ENCODE data around the gene SLC1A1.

Gene SLC1A1

DNA sequence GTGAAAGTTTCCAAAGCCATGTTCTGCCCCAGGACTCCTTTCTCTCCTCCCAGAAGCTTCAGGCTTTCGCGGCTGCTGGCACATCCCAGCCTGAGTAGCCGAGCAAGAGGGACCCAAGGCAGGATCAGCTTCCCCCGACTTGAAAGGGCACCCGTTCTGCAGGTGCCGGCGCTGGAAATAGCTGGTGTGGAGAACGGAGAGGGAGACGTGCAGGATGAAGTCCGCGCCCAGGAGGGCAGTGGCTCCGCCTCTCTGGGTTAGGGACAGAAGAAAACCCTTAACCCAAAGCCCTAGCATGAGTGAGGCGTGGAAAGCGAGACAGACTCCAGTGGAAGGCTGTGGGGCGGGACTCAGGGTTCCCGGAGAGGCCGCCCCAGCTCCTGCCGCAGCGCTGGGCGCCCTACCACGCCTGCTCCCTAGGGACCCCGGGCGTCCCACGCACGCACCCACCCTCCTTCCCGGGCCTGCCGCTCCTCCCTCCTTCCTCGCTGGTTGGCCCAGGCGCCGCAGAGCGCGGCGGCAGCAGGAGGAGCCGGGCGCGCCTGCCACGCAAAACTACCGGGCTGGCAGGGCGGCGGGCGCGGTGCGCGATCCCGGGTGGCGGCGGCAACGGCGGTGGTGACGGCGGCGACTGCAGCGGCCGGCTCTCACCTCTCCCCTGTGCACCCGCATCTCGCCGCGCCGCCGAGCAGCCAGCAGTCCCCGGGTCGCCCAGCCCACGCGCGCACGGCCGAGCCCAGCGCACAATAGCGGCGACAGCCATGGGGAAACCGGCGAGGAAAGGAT, at the start of gene SLC1A1:
TSS of gene SLC1A1 (plus strand) at position 550 of the 786 bp plus-strand sequence. CDS start at position 762, 212 bp downstream.
- peak; percentile 12 for DNase-seq (ENCODE audit: low read depth)

DNA sequence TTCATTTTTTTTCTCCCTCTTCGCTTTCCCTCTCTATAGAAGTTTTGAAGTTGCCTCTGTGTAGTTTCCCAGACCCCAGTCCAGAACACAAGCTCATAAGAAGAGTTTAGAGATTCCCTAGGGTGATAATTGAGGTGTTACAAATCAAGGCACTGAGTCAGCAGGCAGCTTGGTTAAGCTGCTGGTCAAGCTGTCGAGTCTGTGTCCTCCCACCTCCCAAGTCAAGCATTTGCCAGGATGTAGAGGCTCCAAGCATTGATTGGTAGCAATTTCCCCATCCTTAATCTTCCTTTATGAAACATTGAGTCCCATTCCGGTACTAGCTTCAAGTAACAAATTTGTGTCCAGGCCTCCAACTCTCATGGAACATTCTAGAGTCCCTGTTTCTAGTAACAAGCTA, 47.5 kb upstream of the SLC1A1 start:
- no peak for DNase-seq (ENCODE audit: low read depth)

DNA sequence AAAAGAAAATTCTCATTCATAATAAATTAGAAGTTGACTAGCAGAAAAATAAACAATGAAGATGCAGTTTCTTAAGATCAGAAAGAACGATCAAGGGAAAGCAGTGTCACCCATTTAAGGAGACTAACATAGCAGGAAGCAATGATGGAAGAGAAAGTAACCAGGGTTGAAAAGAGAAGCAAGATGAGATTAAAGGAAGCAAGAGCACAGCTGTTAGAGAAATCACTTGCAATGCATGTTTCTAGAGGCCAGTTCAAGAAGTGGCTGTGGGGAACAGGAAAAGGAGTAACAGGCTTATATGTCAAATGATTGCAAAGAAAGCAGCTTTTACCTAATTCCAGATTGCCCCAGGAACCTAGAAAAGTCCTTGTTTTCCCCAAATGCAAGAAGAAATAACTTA, 46.8 kb upstream of the SLC1A1 start:
- no peak for DNase-seq (ENCODE audit: low read depth)

DNA sequence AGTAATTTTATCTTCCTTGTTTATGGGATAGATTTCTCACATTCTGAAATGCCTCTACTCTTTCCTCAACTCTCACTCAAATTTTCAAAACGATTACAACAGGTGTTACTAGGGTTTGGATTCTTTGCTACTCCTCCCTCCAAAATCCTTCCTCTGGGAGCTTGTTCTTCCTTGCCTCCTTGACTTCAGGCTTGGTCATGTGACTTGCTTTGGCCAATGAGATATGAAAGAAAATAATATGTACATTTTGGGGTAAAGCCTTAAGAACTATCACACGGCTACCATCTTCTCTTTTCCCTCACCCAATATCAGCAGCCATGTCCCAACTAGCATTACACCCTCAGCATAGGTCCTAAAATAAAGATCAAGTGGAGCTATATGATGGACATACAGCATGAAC, 28.8 kb upstream of the SLC1A1 start:
- DNase-seq (ENCODE audit: low read depth): no peak

DNA sequence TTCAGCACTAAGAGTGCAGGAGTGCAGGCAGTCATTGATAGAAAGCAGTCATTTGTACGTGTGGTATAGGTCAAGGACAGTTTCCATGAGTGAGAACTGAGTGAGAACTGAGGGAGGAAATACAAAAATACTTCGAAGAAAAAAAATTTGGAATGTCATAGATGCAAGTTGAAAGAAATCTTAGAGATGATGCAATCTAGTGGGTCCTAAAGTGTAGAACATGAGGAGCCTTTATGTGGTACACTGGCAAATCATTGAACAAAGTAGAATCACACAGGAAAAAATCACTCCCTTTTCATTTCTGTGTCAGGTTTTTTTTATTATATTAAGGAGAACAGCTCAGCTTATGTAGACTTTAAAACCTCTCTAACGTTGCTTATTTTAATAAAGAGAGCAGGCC, 26.4 kb upstream of the SLC1A1 start:
- no peak for DNase-seq (ENCODE audit: low read depth)

DNA sequence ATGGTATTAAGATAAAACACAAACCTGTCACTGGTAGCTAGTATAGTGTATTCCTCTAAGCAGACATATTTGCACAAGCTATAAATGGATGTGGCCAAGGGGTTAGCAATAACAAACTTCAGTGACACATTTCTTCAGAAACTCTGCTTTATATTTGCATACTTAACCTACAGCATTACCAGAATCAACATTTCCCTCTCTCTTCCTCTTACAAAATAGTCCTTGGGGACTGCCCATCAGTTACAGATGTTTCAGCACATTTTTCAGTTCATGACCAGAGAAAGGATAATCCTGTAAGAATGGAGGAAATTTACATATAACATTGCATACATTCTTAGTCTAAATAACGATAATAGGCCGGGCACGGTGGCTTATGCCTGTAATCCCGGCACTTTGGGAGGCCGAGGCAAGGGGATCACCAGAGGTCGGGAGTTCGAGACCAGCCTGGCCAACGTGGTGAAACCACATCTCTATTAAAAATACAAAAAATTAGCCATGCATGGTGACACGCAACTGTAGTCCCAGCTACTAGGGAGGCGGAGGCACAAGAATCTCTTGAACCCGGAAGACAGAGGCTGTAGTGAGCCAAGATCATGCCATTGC, 25.3 kb upstream of the SLC1A1 start:
- no peak for DNase-seq (ENCODE audit: low read depth)

DNA sequence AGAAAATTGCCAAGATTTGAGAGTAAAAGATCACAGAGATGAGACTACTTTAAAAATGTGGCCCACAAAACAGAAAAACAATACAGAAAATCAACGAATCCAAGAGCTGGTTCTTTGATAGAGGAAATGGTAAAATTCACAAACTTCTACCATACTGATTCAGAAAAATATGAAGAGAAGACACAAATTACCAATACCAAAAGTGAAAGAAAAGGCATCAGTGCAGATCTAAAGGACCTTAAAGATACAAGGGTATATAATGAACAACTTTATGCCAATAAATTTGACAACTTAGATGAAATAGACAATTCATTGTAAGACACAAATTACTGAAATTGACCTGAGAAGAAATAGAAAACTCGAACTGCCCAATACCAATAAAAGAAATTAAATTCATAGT, 24.4 kb upstream of the SLC1A1 start:
- no peak for DNase-seq (ENCODE audit: low read depth)

DNA sequence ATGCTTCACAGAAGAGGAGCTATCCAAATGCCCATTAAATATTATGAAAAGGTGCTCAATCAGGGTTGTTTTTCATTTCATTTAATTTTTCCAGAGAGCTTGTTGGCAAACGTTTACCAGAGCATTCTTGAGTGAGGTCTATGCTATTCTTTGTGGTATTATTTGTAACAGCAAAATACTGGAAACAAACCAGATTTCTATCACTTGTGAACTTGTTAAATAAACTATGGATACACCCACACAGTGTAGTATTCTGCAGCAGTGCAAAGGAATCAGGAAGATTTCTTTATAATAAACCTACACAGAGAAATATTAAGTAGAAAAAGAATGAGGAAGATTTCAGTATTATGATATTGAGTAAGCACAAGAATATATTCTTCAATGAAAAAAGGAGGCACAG, 15.0 kb upstream of the SLC1A1 start:
- DNase-seq (ENCODE audit: low read depth): no peak

DNA sequence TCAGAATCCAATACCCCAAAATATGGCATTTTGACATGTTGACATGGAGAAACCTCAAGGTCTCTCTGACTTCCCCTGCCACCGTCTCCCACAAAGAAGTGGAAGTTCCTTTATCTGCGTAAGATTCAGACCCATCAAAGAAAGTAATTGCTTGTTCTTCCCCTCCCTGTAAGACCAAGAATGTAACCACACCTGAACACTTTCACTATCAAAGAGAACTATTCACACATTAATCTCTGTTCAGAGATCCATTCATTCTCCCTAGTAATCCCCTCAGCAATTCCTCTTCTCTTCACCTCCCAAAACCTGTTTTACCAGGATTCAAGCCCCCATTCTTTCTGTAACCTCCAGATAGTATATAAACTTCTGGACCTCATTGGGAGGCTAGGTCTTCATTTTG, 4.1 kb upstream of the SLC1A1 start:
- DNase-seq (ENCODE audit: low read depth): no peak

DNA sequence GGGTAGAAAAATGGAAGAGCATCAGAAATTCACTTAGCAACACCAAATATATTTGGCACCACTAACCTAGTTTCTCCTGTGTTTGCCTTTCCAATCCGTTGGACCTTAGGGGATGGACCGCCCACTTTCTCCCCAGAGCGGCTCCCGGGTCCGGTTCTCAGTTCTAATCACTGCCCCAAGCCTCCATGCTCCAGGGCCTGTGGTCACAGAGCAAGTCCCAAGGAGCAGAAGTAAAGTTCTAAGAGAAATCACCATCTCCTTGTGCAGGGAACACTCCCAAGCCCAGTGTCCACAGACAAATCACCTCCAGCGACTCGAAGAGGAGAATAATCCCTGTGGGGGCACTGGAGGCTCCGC, 728 bp upstream of the SLC1A1 start:
- no peak for DNase-seq (ENCODE audit: low read depth)

DNA sequence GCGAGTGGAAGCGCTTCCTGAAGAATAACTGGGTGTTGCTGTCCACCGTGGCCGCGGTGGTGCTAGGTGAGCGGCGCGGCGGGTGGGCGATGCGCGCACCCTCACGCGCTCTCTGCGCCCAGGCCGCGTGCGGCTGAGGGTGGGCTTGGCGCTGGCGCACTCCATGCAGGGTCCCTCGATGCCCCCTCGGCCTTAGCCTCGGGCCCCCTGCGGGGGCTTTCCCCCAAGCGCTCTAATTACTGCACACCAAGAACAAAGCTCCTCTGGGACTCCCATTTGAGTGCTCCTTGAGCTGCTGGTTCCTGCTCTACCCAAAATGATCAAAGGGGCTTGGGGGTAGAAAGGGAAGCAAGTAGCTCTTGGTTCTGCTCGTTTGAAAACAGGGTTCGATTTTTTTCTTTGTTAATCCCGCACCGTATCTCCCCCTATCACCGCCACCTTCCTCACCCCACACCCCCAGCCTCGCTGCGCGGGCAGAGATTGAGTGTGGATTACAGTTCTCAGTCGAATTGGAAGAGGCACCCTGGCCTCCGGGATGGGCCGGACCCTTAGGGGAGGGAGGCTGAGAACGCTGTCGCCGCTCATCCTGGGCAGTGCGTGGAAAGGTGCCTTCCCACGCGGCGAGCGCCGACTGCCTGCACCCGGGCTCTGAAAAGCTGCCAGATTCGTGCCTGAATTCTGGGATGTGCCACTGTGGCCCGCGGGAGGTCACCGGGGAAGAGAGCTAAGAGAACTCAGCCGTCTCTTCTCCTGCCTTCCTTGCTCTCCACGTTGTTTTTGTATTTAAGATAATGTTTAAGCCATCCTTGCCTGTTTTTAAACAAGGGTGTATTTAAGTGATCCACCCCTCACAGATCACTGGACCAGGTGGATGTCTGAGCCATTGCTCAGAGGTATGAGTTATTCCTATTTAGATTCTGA, 697 bp downstream of the SLC1A1 start:
- no peak for DNase-seq (ENCODE audit: low read depth)

DNA sequence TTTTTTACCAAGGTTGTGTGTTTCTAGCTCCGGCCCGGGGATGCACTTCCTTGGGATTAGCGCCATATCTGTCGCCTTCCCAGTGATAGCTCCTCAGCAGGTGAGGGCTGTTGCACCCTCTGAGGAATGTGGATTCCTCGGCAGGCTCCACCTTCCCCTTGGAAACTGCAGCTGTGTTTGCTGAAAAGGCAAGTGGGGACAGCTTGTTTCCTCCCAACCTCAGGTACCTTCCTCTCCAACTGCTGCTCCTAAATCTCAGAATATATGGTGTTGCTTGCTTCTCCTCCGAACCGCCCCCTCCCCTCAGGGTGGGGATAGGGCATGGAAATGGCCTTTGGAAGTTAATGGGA, 1.3 kb downstream of the SLC1A1 start:
- DNase-seq (ENCODE audit: low read depth): no peak

DNA sequence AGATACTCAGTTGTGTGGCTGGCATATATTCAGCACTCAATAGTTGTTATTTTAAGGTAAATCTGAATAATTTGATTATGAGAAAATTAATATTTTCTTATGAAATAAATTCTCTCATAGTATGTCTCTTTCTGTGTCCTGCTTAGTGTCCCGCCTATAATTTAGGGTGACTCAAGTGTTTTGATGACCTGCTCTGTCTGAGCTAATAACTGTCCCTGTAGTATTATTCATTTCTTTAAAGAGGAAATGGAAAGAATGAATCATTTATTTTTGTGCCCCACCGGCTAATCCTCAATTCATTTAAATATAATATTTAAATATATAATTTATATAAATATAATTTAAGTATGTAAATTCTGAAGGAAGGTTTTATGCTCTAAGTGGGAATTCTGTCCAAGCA, 4.1 kb downstream of the SLC1A1 start:
- no peak for DNase-seq (ENCODE audit: low read depth)

DNA sequence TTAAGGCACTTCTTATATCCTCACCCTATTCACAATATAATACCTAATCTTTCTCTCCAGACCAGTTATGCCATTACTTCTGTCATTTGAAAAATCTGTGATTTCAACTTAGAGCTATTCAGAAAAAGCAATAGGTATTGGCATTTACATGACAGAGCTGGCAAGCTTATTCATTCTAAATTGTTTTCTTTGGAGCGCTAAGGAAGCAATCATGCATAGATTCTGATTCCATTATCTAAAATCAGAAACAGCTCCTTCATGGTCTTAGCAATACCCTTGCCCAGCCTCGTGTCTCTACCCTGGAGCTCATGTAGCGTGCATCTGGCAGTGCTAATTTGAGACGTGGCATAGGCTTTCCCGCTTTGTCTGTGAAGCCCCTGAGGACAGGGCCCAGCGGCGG, 4.5 kb downstream of the SLC1A1 start:
- DNase-seq (ENCODE audit: low read depth): no peak

DNA sequence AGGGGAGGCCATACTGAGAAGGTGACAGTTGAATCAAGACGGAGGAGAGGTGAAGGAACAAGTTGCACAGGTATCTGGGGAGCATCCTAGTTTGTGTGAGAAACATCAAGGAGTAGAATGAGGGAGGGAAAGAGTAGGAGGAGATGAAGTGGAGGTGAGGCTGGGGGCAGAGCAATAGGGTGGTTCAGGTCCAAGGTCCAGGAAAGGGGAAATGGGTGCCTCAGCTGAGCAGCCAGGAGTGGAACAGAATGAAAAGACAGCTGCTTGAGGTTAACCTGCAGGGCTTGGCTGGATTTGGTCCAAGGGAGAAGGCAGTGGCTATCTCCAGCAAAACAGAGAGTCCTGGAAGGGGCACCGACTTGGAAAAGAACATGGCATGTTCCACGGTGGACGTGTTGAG, 5.3 kb downstream of the SLC1A1 start:
- no peak for DNase-seq (ENCODE audit: low read depth)

DNA sequence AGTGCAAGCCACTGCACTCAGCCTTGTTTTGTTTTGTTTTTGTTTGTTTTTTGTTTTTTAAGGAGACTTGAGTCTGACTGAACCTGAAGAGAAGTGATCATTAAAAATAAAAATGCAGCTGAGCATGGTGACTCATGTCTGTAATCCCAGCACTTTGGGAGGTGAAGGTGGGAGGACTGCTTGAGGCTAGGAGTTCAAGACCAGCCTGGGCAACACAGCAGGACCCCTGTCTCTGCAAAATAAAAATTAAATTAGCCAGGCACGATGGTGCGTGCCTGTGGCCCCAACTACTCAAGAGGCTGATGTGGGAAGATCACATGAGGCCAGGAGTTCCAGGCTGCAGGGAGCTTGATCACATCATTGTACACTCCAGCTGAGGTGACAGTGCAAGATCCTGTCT, 6.2 kb downstream of the SLC1A1 start:
- no peak for DNase-seq (ENCODE audit: low read depth)

DNA sequence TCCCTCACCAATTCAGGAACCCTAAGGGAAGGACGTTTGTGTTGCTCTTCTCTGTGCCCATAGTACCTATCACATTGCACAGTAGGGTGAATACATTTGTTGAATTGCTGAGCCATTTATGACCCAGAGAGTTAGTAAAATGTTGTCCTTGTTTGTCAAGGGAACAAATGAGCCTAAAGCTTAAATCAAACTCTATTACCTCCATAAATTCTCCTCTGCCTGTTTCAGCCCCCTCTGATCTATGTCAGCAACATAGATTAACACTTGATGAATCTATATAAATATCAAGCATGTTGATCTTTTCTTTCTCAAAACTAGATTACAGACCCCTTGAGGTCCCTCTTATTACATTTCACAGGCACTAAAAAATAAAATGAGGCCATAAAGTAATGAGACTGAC, 7.1 kb downstream of the SLC1A1 start:
- no peak for DNase-seq (ENCODE audit: low read depth)

DNA sequence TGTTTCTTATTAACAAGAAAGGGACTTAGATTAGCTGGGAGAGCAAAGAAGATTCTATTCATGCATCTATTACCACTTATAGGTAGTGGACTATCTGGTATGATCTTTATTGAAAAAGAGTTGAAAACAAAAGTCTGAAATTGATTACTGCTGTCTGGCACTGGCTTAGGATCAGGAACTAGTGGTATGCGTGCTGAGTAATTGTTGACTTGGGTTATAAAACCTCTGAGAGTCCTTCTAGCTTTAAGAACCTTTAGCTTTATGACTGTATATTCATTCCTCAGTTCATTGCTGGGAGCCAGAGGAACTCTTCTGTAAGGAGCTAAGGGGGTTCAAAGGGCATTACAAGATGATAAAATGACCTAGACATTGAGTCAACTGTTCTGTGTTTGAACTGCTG, 7.6 kb downstream of the SLC1A1 start:
- DNase-seq (ENCODE audit: low read depth): no peak

DNA sequence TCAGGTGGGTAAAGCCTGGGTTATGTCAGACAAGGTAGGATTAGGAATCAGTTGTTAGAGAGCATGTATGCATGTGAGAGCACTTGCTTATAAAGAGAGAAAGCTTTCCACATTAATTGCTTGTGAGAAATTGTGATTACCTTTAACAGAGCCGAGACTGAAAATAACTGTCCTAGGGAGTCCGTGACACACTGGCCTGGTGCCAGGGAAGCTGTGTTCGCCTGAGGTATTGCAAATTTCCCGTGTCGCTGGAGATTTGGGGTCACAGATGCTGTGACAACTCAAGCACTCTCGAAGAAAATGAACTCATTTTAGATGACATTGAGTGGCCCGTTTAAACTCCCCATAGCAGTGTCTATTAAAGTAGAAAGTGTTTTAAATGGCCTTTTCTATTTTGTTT, 9.6 kb downstream of the SLC1A1 start:
- DNase-seq (ENCODE audit: low read depth): no peak

DNA sequence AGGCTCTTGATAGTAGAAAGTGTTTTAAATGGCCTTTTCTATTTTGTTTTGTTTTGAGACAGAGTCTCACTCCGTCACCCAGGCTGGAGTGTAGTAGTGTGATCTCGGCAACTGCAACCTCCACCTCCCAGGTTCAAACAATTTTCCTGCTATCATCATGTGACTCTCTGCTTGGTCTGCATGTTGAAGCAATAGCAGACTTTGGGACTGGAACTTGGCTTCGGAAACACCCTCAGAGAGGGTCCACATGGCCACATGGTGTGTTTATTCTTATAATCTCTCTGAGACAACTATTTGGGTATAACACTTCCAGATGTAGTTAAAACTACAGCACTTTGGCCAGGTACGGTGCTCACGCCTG, 10.9 kb downstream of the SLC1A1 start:
- DNase-seq (ENCODE audit: low read depth): no peak

DNA sequence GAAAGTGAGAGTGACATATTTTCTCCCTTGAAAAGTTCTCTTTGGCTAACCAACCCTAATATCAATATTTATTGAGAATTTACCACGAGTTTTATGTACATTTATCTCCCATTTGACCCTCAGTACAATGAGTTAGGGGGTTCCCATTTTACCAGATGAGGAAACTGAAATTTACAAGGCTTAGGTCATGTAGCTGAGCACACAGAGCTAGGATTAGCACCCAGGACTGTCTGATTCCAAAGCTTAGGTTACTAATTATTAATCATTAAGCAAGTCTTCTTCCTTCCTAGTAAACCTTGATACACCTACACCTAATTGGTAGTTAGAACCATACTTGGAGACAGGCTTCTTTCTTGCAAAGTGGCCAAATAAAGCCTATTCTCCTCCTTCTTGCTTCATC, 12.2 kb downstream of the SLC1A1 start:
- DNase-seq (ENCODE audit: low read depth): no peak

DNA sequence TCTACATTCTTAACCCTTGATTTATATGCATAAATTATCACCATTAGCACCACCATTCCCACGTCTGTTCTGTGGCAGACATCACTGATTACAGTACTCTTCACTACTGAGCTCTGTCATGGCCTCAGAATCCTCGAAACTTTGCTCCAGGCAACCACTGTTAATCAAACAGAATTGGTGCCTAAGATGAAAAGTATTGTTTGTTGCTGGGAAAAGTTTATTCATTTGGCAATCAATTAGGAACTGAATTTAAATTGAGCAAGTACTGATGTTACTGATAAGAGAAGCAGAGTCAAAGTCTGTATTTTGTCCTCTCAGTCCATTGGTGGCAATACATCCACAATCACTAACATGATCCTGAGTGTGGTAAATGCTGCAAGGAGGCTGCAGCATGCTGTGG, 12.8 kb downstream of the SLC1A1 start:
- no peak for DNase-seq (ENCODE audit: low read depth)

DNA sequence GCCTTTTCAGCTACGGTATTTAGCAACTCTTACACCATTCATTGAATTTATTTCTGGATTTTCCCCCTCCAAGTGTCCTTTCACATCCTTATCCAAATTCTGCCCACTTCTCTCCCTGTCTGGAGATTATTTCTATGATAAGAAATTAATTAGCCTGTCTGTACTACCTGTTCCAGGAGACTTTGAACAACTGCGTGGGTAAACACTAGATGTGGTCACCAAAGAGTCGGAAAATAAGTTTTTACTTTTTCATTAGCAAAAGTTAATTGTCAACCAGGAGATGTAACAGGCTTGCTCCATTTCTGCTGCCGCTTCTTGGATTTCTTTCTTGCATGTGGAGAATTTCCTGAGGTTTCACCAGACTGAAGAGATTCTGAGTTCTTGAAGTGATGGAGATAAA, 14.0 kb downstream of the SLC1A1 start:
- no peak for DNase-seq (ENCODE audit: low read depth)
